HG03432 (cell line): ENCODE results near the gene MOB3C.

Experiments used
- ATAC-seq: cut with Tn5 transposase; IDR thresholded peaks from one replicate; pipeline ENCODE4 v1.9.1; 2021; ENCODE audit warnings: mild to moderate bottlenecking, moderate library complexity; ENCODE audit not compliant: unreplicated experiment

The MOB3C gene

DNA sequence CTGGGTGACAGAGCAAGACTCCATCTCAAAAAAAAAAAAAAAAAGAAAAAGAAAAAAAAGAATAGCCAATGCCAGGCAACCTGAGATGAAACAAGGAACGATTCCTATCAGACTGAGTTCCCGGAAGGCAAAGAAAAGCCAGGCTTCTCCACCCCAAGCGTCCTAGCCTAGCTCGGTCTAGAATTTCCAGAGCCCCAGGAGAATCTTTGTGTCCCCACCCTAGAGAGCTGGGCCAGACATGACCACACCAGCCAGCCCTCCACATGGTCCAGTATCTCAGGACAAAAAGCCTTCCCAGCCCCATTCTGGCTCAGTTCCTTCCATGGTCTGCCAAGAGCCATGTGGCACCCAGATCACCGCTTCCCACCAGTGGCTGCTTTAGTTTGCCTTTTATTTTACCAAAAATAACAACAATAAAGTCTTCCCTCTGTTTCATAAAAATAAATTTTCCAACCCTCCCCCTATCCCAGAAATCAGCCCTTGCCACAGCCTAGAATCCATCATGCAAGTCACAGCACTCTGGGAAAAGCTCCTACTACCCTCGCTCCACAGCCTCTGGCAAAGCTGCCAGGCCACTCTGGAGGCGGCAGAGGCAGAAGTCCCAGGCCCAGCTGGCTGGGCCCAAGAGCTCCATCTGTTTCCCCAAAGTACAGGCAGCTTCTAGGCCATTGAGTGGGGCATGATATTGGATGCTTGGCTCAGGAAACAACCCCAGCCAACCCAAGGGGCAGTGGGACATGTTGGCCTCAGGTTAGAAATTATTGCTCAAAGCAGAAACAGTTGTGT is 9.1 kb downstream of the MOB3C start:
- ATAC-seq, result no peak

DNA sequence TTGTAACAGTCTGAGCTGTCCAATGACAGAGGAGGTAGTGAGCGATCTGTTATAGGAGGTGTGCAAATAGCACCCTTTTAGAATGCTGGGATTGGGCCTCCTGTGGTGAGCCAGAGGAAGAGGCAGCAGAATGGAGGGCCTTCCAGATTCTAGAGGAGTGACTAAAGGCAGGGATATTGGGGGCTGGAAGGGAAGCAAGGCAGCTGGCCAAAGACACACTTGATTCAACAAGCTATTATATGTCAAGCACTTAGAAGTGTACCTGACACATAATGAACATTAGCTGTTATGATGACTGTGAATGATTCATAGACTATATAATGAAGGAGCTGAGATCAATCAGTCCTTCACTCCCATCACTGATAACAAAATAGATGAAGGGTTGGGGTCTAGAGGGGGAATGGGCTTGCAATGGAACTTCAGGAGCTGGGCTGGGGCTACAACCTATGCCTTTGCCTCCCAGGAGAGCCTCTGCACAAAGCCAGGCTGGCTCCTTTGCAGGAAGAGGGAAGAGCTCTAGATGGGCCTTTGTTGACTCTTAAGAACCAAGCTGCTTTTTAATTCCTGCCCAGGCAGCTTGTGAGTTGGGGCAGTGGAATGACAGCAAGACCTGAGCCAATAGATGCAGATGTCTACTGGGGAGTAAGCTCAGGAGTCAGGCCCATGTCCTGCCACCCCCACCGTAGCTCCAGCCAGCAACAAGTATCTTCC is 10.2 kb downstream of the MOB3C start:
- no peak for ATAC-seq

DNA sequence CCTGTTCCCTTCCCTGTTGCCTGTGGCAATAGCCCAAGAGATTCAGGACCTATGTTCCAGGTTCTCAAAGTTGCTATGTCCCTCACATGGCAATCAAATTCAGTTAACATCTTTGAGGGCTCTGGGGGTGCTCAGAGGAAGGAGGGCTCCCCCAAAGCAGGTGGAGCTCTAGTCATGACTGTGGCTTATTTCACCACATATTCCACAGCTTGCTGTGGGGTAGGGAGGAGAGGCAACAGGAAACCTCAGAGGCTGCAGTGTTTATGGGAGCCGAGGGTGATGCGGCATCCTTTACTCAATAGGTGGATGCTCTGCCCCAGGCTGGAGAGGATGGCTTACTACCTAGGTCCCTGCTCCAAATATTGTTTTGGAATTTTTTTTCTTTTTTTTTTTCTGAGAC is 11.4 kb downstream of the MOB3C start:
- ATAC-seq, result no peak

DNA sequence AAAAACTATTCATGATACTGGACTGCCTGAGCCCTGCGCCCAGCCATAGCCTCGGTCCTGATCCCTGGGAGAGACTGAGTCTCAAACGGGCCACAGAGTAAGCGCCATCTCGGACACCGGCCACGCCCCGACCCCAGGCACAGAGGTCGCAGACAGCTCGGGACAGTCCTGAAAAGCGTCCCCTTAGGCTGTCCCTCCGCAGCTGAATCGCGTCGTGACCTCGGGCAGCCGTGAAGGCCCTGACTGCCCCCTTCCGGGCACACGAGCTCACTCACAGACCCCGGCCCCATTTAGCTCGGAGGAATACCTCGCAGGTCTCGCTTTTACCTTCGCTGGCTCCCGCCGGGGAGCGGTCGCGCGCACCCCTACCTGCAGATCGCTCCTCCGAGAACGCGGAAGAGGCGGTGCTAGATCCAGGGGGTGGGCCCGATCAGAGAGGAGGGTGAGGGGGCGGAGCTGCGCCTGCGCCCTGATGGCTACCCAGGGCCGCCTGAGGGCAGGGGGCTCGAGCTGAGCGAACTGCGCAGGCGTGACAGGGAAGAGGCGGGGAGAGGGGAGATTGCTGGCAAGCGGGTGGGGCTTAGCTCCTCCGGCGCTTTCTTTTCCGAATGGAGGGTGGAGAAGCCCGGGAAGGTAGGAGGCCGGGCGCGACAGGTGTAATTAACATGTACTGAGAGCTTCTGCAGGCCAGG is 12.6 kb downstream of the MOB3C start, which contains the start of gene MKNK1:
Gene MKNK1 (minus strand): TSS at position 411 of the 692 bp plus-strand sequence. CDS start 20,941 bp downstream, outside the sequence.
- peak; percentile 98 for ATAC-seq

DNA sequence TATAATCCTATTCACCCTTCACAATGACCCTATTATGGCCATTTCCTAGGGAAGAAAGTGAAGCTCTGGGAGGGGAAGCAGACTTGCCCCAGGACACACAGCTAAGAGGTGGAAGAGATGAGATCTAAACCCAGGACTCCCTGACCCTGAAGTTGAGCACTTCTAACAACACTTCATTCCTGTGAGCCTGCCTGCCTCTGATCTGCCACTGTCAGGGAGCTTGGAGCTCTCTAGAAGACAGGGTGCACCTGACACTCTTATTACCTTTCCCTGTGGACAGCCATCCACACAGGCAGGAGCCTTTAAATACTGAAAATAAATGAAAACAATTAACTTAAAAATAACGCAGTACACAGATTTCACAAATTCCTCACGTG is 13.1 kb downstream of the MOB3C start:
- peak; percentile 4 for ATAC-seq

DNA sequence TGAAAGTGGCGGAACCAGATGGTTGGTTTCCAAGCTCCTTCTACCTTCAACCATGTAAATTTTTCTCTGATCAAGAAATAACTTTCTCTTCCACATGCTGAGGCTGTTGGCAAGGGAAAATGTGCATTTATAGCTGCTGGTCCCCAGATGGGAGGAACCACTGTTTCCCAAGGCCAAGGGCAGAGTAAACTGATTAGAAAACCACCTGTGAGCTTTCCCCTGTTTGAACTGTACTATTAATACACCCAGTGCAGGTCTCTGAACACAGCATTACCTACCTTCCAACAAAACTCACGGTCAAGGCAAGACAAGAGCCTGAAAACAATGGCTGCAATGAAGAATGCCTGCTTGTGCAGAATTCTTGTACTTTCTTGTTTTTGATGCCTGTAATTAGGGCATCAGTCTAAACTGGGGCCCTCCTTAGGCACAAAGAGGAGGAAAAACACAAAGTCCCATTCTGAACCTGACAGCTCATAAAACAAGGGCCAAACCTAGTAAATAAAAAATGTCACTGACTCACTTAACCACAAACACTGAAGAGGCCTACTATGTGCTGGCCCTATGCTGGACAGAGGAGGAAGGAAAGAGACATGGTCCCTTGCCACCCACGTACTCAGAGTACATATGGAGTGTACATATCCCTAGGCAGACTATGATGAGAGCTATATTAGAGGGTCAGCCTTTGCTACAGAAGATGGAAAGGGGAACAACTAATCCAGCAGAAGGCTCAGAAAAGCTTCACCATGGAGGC is 15.2 kb downstream of the MOB3C start:
- ATAC-seq, result no peak

DNA sequence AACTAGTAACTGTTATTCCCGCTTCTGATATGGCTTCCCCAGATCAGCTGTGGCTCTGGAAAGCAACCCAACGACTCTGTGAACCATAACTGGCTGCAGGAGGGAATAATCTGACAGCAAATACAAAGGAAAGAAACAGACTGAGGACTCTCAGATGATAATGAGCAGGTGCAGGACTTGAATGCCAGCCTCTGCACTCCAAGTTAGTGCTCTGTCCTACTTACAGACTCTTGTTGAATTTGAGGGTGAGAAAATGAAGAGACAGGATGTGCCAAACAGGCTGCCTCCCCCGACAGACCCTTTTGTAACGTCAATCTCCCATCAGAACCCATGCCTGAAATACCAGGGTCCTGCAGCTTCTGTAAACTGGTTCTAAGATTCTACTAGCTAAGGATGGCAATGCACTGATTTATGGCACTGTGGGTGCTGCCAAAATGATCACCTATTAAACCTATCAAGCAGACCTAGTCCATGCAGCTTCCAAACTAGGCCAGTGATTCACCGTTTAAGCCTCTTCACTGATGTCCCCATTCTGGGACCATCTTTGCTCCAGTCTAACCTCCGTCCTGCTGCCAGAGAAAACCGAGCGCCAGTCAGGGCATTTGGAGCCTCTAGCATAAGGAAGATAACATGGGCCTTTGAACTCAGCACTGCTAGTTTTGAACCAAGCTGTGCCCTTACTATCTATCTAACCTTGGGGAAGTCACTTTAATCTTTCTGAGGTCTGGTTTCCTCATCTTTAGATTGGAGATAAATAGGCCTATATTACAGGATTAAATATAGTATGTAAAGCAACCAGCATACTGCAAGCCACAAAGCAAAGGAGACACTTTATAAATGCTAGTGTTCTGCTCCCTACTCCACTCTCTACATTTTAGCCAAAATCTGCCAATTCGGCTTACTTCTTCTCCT is 17.3 kb downstream of the MOB3C start:
- no peak for ATAC-seq

DNA sequence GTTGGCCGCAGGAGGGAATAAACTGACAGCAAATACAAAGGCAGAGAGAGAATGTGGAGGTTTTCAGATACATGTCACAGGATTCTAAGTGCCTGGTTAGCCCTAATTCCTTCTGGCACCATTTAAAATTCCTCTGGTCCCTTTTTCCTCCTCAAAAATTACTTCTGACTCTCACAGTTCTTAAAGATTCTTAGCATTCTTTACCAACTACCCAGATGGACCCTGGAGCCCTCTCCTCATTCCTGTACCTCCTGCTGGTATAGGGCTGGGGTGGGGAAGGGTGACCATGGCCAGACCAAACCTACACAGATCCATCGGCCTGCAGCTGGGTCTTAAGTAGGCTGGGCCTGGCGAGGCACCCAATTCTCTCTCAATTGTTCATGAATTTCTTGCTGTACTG is 19.8 kb downstream of the MOB3C start:
- ATAC-seq, result no peak

DNA sequence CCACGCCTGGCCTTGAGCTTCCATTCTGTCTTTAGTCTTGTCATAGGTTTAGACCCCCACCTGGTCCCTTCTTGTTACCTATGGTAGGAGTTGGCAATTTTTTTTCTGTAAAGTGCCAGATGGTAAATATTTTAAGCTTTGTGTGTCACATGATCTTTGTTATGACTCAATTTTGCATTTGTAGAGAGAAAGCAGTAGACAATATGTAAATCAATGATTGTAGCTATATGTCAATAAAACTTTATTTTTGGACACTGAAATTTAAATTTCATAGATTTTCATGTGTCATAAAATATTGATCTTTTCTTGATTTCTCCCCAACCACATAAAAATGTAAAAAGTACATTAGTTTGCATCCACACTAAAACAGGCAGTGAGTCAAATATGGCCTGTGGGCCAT is 20.6 kb downstream of the MOB3C start:
- ATAC-seq, result no peak

DNA sequence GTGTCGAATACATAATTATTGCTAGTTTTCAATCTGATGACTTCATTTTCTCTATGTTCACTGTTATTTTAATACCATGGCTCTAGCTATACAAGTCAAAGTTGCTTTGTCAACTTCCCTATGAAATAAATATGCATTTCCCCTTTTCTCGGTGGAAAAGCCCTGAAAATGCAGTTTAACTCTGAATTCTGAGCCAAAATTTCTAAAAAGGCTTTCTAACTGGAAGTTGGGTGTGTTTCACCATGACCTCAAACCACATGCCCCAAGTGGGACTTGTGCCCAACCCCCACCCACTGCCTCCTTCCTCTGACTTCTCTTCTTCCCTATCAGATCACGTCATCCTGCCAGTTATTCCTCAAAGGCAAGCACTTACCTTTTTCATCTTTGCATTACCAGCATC is 21.5 kb downstream of the MOB3C start:
- no peak for ATAC-seq

DNA sequence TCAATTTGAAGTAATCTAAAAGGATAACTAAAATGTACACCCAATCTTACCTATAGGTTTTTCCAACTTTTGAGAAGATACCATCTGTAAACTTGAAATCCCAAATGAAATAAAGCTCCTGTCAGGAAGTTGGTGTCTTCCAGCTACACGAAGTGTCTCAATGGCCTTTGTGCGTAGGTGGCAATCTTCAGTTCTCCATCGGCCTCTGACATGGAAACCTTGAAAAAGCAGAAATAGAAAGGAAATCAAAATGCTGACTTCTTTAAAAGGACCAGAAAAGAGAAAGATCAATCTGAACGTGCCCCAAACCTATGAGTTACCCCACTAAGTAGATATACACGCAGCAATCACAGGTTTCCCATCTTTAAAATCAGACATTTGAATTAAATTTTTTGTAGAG is 22.5 kb downstream of the MOB3C start:
- no peak for ATAC-seq

DNA sequence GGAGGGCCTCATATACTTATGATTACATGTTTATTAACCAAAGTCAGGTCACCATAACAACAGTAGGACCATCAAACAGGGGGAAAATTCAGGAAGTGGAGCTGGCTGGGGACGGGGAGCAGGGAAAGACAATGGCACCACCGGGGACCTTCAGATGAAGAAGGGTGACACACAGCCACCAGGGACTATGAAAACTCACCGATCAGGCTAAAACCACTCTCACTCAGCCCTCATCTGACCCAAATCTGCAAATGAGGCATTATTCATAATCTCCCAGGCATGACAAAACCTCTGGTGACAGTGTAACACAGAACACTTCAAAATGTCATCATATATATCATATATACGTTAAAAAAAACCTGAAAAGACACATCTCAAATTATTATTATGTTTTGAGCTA is 23.8 kb downstream of the MOB3C start:
- ATAC-seq, result no peak

DNA sequence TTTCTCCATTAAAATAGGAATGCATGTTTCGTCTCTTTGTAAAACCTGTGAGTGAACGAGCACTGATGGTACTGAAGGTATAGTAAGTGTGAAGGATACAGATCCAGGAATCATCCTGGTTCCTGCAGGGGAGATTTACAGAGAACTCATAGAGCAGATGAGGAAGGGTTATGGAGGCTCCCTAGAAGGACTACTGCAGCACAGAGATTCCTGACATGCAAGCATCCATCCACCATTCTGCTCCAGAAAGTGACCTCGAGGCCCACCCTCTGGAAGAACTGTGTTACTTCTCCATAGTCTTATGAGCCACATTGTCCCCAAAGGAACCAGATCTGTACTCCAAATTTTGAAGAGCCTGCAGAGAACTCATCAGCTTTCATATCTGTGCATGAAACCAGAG is 27.1 kb downstream of the MOB3C start:
- no peak for ATAC-seq

DNA sequence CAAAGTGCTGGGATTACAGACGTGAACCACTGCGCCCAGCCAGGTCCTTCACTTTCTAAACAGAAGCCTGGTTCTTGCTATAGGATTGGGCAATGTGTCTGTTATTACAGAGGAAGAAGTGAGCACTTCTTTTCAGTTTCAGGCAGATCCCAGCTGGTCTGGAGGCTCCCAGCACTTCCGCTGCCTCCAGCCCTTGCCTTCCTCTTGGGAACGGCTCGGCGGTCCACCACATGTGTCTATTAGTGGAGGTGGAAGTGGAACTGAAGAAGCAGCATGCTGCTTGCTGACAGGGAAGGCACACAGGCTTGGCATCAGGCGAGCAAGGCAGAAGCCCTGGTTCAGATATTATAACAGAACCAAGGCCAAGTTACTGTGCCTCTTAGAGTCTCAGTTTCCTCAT is 29.5 kb downstream of the MOB3C start:
- no peak for ATAC-seq

DNA sequence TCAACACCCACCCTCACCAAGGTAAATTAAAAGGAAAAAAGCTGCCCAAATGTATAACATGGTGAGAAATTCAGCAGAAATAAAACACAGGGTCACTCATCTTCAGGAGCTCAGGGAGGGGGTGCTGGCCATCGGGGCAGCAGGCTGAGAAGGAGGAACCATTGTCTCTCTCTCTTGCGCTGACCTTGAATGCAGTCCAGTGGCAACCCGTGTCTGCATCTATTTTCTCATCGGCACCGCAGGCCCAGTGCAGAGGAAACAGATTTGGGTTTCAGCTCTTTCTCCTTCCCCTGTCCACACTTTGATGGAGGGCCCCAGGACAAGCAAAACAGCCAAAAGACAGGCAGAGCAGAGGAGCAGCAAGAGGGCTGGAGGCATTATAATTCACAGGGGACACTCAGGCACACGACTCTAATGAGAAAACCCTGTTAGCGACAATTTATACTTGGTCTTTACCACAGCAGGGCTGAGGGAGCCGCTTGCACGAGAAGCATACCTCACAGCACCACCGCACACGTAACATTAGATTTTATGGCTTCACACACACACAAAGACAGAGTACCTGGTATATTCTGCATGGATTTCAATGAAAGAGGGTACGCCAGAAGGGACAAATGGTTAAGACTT is 31.2 kb downstream of the MOB3C start:
- no peak for ATAC-seq

DNA sequence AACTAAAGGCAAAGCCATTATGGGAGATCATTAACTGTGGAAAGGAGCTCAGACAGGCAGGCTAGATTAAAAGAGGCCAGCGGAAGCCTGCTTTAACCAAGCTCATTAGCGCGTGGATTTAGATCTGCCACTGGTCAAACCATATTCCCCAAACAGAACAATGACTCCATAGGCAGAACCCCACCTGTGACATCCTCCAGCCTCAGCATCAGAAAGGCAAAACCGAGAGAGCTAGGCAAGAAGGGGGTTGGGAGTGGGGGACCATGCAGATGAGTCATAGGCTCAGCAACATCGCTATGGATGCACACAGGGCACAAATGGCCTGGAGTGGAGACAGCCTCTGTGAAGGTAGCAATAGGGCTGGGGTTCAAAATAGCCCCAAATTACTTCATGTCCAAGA is 33.1 kb downstream of the MOB3C start:
- ATAC-seq, result no peak

DNA sequence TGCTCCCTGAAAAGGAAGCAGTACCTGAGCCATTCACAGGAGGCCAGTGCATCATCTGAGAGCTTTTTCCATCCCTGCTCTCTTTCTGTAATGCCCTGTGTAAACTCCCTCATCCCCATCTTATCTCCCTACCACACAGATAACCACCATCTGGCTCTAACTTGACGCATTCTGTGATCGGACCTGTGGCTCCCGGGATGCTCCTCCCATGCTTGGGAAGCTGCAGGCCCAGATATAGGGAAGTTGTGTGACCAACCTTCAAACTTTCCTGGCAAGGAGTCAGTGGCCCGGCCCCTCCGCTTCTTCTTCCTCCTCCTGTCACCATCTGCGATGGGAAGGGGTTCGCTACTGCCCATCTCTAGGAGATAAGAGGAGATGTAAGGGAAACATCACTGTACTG is 33.6 kb downstream of the MOB3C start:
- ATAC-seq, result no peak

DNA sequence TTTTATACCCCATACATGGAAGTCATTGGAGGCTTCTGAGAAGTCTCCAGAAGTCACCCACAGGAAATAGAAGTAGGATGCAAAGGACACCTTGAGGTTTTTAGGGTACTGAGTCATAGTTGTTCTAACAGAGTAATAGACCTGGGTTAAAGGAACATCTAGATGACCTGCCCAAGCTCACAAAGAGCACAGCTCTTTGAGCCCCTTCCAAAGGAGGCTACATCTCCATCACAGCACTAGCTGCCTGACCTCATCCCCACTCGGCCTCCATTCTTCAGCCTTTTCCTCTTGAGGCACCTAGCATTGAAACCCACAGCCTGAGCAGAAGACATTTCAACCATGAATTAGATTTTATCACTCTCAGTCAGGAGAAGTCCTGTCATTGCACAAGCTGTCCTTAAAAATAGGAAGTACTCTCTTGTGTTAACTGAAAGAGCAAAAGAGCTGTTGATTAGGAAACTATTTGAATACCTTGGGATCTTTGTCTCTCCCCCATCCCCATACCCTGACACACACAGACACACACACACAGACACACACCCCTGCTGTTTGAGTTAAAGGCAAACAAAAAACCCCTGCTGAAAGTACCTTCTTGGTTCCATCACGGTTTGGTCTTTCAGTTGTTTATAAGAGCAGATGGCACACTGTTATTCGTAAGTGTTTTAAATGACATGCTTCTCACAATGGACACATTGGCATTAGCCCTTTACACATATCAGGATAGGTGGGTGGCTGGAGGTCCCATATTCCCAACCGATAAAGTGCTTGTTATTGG is 34.7 kb downstream of the MOB3C start:
- no peak for ATAC-seq
